ENCODE measurements around the gene HDAC4.
"Not testable (repeated sequence)": the region's sequence is repeated elsewhere in the genome, so short reads cannot be mapped to it uniquely, and the experiment has no call there.

Gene HDAC4

DNA sequence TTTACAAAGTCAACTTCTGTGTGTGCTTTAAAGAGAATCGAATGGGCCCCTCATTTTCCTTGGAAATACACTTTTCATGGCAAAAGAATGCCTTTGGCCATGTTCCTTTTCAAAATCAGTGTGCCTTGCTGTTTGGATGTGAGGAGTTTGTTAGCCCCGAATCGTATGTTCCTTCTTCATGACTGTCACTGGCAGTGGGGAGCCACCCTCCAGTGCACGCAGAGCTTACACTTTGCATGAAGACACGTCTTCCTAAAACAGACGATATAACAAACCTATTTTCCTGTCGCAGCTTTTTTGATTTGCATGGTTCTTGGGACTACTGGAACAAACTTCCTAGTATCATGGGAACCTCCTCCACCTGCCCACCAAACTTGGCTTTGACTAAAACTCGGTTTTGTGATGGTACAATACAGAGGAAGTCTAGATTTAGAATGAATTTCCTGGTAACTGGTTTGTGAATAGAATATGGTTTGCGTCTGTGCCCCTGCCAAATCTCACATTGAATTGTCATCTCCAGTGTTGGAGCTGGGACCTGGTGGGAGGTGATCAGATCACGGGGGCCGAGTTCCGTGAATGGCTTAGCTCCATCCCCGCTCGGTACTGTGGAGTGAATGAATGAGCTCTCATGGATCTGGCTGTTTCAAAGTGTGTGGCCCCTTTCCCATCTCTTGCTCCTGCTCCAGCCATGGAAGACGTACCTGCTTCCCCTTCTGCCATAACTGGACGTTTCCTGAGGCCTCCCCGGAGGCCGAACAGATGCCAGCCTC is 358.1 kb downstream of the HDAC4 start:
- no peak for DNase-seq (ENCODE audit: low spot score)

DNA sequence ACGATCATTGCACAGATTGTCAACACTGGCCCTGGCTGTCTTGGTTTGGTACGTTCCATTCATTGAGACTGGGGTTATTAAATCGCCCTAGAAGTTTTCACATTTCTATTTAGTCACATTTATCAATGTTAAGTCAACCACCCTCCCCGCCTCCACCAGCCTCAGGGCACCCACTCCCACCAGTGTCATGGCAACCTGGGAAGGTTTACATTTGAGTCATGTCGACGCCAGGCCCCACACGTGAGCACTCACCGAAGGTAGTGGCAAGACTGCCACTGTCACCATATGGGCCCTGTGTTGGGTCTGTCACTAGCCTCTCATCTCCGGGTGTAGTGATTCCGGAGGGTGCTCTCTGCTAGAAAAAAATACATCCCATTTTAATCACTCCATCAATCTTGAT is 358.8 kb downstream of the HDAC4 start:
- DNase-seq (ENCODE audit: low spot score): no peak

DNA sequence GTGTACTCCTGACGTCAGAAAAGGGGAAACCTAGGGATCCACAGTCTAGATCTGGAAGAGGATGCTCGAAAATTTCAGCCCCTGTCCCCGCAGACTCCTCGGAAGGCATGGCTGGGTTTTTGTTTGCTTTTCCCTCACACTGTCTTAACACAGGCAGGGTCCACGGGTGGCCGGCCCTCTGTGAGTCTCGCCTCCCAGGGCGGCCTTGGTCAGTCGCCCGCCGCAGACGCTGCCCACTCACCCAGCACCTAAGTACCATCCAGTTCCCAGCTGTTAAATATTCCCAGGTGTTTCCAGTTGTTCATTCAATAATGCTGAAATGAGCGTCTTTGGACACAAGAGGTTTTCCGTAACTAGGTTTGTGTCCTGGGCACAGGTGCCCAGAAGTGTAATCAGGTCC is 359.8 kb downstream of the HDAC4 start:
- DNase-seq (ENCODE audit: low spot score): no peak

DNA sequence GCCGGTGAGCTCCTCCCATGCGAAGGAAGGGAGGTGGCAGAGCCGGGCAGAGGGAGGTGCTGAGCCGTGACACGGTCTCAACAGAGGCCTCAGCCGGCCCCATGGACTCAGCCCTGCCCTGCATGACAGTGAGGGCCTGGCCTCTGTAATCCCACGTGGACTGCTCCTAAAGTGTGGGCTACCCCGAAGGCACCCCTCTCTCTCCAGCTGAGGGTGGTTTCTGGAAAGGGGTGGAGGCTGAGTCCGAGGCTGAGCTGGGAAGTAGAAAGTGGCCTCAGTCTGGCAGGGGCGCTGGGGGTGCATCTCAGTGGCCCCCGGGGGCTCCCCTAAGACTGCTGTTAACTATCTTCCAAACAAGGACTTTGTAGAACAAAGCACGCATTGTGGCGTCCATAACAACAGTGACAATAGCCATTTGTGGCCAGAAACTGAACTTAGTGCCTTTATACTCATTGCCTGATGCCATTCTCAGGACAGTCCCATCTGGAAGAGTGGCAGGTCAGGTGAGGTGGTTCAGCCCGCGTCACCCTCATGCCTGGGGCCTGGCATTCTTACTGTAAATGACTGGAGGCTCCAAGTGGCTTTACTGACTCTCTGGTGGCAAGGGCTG is 360.6 kb downstream of the HDAC4 start:
- no peak for DNase-seq (ENCODE audit: low spot score)

DNA sequence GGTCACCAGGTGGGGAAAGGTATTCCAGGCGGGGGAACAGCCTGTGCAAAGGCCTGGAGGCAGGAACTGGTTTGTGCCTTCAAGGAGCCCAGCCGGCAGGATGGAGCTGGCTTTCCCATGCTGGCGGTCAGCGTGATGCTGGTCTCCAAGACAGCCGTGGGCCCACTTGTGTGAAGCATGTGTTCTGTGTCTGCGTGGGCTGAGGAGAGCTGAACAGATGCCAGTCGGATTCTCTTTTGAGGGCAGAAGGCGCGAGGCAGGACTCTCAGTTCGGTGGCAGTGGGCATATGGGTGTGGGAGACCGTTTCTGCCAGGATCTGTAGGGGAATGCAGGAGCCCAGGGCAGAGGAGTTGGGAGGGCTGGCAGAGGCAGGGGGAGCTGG is 361.4 kb downstream of the HDAC4 start:
- no peak for DNase-seq (ENCODE audit: low spot score)

GRCh38 chr2:239038773-239039478 is 361.9 kb downstream of the HDAC4 start:
- no peak for DNase-seq (ENCODE audit: low spot score)

DNA sequence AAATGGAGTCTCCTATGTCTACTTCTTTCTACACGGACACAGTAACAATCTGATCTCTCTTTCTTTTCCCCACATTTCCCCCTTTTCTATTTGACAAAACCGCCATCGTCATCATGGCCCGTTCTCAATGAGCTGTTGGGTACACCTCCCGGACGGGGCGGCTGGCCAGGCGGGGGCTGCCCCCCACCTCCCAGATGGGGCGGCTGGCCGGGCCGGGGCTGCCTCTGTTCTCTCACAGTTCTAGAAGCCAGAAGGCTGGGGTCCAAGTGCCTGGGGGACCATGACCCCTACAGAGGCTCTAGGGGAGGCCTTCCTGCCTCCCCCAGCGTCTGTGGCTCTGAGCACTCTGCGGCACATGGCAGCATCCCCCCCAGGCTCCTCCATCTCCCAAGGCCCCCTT is 362.5 kb downstream of the HDAC4 start:
- not testable (repeated sequence) for DNase-seq (ENCODE audit: low spot score)

DNA sequence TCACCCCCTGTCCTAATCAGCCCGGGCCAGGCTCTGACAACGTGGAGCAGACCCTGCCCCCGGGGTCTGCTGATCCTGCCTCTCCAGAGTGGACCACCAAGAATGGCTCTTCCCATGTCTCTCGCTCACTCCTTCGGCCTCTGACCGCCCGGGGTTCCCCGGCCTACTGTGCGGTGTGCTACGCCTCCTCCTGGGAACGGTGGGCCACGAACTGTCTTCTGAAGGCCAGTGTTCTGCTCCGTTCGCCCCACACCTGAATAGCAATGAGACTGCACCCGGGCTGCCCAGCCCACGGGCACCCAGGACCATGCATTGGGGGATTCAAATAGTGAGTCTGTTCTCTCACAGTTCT is 363.3 kb downstream of the HDAC4 start:
- DNase-seq (ENCODE audit: low spot score): no peak

DNA sequence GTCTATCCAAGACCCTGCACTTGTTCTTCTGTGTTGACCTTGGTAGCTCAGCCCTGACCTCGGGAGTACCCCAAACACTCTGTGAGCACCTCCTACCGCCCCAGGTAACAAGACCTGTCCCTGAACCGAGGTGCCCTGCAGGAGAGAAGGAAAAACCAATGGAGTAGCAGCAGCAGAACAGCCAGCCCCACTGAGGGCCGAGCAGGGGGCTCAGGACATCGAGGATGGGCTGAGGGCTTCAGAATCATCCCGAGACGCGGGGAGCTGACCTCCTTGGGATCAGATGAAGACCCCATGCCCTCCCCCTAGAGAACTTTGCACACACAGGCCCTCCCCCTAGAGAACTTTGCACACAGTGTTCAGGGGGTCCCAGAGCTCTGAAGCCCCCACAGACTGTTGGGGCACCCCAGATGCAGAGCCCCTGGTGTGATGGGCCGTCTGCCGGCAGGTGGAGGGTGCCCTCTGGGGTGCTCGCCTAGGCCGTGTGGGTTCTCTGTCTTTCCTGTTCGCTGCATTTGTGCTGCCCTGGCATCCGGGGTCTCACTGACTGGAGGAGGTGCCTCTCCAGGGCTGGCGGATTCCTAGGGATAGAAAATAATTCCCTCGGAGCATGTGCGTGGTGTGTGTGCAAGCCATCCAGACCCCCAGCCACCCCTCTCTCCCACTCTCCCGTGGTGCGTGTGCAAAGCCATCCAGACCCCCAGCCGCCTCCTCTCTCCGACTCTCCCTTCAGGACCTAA is 363.8 kb downstream of the HDAC4 start:
- DNase-seq (ENCODE audit: low spot score): no peak

GRCh38 chr2:239035997-239036731 is 364.7 kb downstream of the HDAC4 start:
- DNase-seq (ENCODE audit: low spot score): no peak

DNA sequence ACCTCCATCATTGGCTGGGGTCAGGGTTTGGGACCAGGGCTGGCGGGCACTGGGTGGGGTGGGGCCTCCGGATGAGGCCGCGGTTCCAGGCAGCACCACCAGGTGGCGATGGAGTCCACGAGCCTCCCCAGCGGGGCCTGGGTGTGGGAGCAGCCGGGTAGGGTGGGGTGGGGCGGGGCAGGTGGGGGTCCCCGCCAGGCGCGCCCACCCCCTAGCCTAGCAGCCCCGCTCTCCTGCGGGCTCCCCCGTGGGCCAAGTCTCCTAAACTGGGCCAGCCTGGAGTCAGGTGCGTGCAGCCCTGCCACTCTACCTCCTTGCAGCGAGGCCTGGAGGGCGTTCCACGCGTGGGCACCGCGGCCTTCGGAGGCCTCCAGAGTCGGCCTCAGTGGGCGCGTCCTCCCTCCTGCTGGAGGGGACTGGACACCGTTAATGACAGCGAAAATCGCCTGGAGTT is 365.4 kb downstream of the HDAC4 start:
- peak; percentile 92 for DNase-seq (ENCODE audit: low spot score)

- no peak for DNase-seq (ENCODE audit: low spot score)
Measured at GRCh38 chr2:239034561-239035341, 366.1 kb downstream of the HDAC4 start.

DNA sequence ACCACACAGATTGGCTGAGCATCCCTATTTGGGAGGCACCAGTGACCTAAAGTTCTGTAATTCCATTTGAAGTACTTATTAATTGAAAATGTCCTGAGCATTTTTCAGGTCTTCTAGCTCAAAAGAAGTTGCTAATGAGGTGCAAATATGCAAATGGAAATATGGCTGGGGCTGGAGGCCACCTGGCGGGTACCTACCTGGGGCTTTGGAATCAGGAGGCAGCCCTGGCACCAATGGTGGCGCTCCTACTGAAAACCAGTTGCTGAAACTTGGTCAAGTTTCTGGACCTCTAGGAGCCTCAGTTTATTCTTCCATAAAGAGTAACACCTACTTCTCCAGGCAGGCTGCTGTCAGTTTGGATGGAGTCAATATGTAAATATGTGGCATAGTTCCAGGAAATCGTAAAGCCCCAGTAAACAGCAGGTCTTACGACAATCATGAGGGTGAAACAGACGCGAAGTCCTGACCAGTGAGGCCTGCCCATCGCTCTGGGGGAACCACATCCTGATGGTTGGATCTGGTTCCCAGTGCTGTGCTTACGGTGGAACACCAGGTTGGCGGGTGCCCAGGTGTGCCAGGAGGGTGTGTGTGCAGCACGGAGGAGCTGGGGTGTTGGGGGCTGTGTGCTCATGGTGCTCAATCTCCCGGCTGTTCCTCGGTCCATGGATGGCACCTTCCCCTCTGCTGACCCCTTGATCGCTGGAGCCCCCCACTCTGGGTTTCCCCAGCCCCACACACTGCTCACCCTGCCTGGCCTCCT is 366.8 kb downstream of the HDAC4 start:
- no peak for DNase-seq (ENCODE audit: low spot score)

DNA sequence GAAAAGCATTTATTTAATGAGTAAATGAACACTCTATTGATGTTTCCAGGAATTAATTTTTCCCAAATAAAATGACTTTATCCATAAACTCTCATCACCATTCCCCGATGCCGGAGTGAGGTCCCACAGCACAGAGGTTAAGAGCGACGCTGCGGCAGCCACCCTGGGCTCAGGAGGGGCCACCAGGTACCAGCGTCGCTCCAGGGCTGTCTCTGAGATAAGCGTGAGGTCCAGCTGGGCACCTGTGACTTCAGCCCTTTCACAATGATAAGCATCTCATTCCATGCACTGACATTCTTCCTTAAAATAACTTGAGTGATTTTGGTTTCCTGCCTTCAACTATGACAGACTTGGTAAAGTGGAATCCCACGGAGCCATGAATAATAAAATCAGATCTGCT is 370.9 kb downstream of the HDAC4 start:
- no peak for DNase-seq (ENCODE audit: low spot score)

- DNase-seq (ENCODE audit: low spot score): no peak
Measured at GRCh38 chr2:239028253-239028619, 372.6 kb downstream of the HDAC4 start.

- DNase-seq (ENCODE audit: low spot score): no peak
Measured at GRCh38 chr2:239027391-239028252, 373.2 kb downstream of the HDAC4 start.

- DNase-seq (ENCODE audit: low spot score): no peak
Measured at GRCh38 chr2:239026711-239027361, 374.0 kb downstream of the HDAC4 start.

GRCh38 chr2:239025951-239026461 is 374.8 kb downstream of the HDAC4 start:
- DNase-seq (ENCODE audit: low spot score): peak; percentile 47
